Neural cell (in vitro differentiated cells): ENCODE results near the gene CCDC190.

Experiments used
- EZH2 ChIP-seq: fragments of 200-600, 300-800 bp; shearing (Covaris generic), sonication (generic); IDR thresholded peaks from 2 replicates; pipeline ENCODE4 v1.6.1; 2014; ENCODE audit warnings: antibody characterized with exemption, low read length, borderline replicate concordance, mild to moderate bottlenecking; ENCODE audit not compliant: insufficient read depth, poor library complexity, severe bottlenecking
- REST ChIP-seq: IDR thresholded peaks from 2 replicates; pipeline ENCODE4 v1.6.1; 2012; ENCODE audit warnings: borderline replicate concordance
- TF ChIP-seq, protein P1 (sequence below): fragments of 450-650 bp; IDR thresholded peaks from 2 replicates; pipeline ENCODE4 v1.5.1; 2014; ENCODE audit warnings: antibody characterized with exemption, mild to moderate bottlenecking, moderate library complexity; ENCODE audit not compliant: poor library complexity, severe bottlenecking

DNA sequence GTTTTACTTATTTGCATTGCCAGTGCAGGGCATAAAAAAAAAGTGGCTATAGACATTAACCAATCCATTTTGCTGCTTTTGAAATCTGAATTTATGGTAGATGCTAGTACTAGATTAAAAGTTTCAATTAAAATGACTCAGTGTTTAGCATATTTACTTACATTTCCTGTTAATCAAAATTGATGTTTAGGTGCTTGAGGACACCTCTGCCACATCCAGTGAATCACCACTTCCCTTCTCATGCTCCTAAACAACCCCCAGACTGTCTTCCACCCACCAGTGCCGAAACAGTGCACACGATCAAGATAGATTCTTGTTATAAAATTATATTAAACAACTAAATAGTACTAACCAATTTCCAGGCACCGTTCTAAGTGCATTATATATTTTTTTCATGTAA is 37.7 kb downstream of the CCDC190 start:
- TF ChIP-seq, protein P1, sequence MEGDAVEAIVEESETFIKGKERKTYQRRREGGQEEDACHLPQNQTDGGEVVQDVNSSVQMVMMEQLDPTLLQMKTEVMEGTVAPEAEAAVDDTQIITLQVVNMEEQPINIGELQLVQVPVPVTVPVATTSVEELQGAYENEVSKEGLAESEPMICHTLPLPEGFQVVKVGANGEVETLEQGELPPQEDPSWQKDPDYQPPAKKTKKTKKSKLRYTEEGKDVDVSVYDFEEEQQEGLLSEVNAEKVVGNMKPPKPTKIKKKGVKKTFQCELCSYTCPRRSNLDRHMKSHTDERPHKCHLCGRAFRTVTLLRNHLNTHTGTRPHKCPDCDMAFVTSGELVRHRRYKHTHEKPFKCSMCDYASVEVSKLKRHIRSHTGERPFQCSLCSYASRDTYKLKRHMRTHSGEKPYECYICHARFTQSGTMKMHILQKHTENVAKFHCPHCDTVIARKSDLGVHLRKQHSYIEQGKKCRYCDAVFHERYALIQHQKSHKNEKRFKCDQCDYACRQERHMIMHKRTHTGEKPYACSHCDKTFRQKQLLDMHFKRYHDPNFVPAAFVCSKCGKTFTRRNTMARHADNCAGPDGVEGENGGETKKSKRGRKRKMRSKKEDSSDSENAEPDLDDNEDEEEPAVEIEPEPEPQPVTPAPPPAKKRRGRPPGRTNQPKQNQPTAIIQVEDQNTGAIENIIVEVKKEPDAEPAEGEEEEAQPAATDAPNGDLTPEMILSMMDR: no peak
- TF ChIP-seq EZH2: no peak
- no peak for TF ChIP-seq REST
